C4-2B (cell line): Measurements from ENCODE around the gene SLC6A12.

Experiments used
- ZFX ChIP-seq: fragments of 450-650 bp; IDR thresholded peaks from 2 replicates; pipeline ENCODE4 v1.6.1; 2017
- TF ChIP-seq, protein P1 (sequence below): fragments of 450-650 bp; conservative IDR thresholded peaks from 2 replicates; pipeline ENCODE4 v1.5.1; 2017; ENCODE audit warnings: mild to moderate bottlenecking

DNA sequence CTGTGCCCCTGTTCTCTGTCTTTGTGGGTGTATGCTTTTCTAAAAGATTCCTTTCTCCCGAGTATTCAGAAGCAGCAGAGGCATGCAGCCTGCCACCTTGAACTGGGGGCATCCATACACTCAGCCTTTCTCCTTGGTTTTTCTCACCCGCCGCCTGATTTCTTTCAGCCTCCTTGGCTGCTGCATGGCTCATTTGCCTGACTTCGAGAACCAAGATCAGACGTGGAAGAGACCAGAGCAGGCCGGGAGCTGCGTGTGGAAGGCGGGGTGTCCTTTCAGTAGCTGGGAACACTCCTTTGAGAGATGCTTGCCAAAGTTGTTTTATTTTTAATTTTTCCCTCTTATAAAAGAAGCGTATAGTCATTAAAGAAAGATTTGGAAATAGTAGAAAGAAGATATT lies 53.1 kb downstream of the SLC6A12 start:
- TF ChIP-seq, protein P1, sequence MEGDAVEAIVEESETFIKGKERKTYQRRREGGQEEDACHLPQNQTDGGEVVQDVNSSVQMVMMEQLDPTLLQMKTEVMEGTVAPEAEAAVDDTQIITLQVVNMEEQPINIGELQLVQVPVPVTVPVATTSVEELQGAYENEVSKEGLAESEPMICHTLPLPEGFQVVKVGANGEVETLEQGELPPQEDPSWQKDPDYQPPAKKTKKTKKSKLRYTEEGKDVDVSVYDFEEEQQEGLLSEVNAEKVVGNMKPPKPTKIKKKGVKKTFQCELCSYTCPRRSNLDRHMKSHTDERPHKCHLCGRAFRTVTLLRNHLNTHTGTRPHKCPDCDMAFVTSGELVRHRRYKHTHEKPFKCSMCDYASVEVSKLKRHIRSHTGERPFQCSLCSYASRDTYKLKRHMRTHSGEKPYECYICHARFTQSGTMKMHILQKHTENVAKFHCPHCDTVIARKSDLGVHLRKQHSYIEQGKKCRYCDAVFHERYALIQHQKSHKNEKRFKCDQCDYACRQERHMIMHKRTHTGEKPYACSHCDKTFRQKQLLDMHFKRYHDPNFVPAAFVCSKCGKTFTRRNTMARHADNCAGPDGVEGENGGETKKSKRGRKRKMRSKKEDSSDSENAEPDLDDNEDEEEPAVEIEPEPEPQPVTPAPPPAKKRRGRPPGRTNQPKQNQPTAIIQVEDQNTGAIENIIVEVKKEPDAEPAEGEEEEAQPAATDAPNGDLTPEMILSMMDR: no peak
- TF ChIP-seq ZFX: no peak
